Measurements from ENCODE around the gene MSRB2.

Gene MSRB2

GRCh38 chr10:23053036-23053435 is 42.3 kb upstream of the MSRB2 start:
- no peak overlapping the region for H3K9ac ChIP-seq (ENCODE audit: low read length)
- H4K20me1 ChIP-seq (ENCODE audit: insufficient read depth, low read length) = no peaks in the 10 kb centered on the region
- H2AFZ ChIP-seq (ENCODE audit: low read length) = no peak overlapping the region
- no peaks in the 10 kb centered on the region for H3K9me2 ChIP-seq (ENCODE audit: low read depth, low read length)
- no peaks in the 10 kb centered on the region for H3K36me3 ChIP-seq (ENCODE audit: insufficient read depth, low read length)
- no peak overlapping the region for H3K4me2 ChIP-seq (ENCODE audit: low read length)
- peaks cover 3% of the 10 kb centered on the region; the same call in 1 of the 2 replicates for H3K27me3 ChIP-seq (ENCODE audit: insufficient read depth, low read length)
- no peaks in the 10 kb centered on the region for H3F3A ChIP-seq (ENCODE audit: insufficient read depth, low read length)
- H3K4me1 ChIP-seq (ENCODE audit: insufficient read depth, low read length, severe bottlenecking) = no peaks in the 10 kb centered on the region
- H3K79me2 ChIP-seq (ENCODE audit: insufficient read depth, low read length) = no peaks in the 10 kb centered on the region
- H3K27ac ChIP-seq (ENCODE audit: low read depth, low read length, poor library complexity, severe bottlenecking) = no peak overlapping the region
- H3K4me3 ChIP-seq (ENCODE audit: low read depth, low read length, poor library complexity, severe bottlenecking) = no peak overlapping the region
- H3K9me3 ChIP-seq (ENCODE audit: low read length) = no peaks in the 10 kb centered on the region
- TF ChIP-seq EZH2 (IDR thresholded peaks at IDR 0.05; ENCODE audit: borderline replicate concordance, low read length) (no peak), CTCF (IDR thresholded peaks at IDR 0.05; ENCODE audit: low read length) (no peak)

- H2AFZ ChIP-seq (ENCODE audit: low read length) = no peak overlapping the region
- no peaks in the 10 kb centered on the region for H3K79me2 ChIP-seq (ENCODE audit: insufficient read depth, low read length)
- TF ChIP-seq EZH2 (IDR thresholded peaks at IDR 0.05; ENCODE audit: borderline replicate concordance, low read length) (no peak), CTCF (IDR thresholded peaks at IDR 0.05; ENCODE audit: low read length) (no peak)
- no peaks in the 10 kb centered on the region for H3K4me1 ChIP-seq (ENCODE audit: insufficient read depth, low read length, severe bottlenecking)
- no peak overlapping the region for H3K4me3 ChIP-seq (ENCODE audit: low read depth, low read length, poor library complexity, severe bottlenecking)
- no peaks in the 10 kb centered on the region for H3K9me2 ChIP-seq (ENCODE audit: low read depth, low read length)
- no peak overlapping the region for H3K27ac ChIP-seq (ENCODE audit: low read depth, low read length, poor library complexity, severe bottlenecking)
- H3F3A ChIP-seq (ENCODE audit: insufficient read depth, low read length) = no peaks in the 10 kb centered on the region
- H3K36me3 ChIP-seq (ENCODE audit: insufficient read depth, low read length) = no peaks in the 10 kb centered on the region
- no peaks in the 10 kb centered on the region for H4K20me1 ChIP-seq (ENCODE audit: insufficient read depth, low read length)
- H3K9me3 ChIP-seq (ENCODE audit: low read length) = no peaks in the 10 kb centered on the region
- H3K4me2 ChIP-seq (ENCODE audit: low read length) = no peak overlapping the region
- H3K9ac ChIP-seq (ENCODE audit: low read length) = no peak overlapping the region
- peaks cover 3% of the 10 kb centered on the region; the same call in 1 of the 2 replicates for H3K27me3 ChIP-seq (ENCODE audit: insufficient read depth, low read length)
These were observed 39.8 kb upstream of the MSRB2 start for GRCh38 chr10:23055424-23056185.

GRCh38 chr10:23056186-23056579 is 39.2 kb upstream of the MSRB2 start:
- Histone ChIP-seq H3K27ac (ENCODE audit: low read depth, low read length, poor library complexity, severe bottlenecking) (no peak overlapping the region), H3K4me2 (ENCODE audit: low read length) (no peak overlapping the region), H3K4me3 (ENCODE audit: low read depth, low read length, poor library complexity, severe bottlenecking) (no peak overlapping the region), H3K9ac (ENCODE audit: low read length) (no peak overlapping the region), H3K4me1 (ENCODE audit: insufficient read depth, low read length, severe bottlenecking) (no peaks in the 10 kb centered on the region), H2AFZ (ENCODE audit: low read length) (no peak overlapping the region), H3K27me3 (ENCODE audit: insufficient read depth, low read length) (peaks cover 3% of the 10 kb centered on the region; the same call in 1 of the 2 replicates), H3K79me2 (ENCODE audit: insufficient read depth, low read length) (no peaks in the 10 kb centered on the region), H3K9me3 (ENCODE audit: low read length) (no peaks in the 10 kb centered on the region), H4K20me1 (ENCODE audit: insufficient read depth, low read length) (no peaks in the 10 kb centered on the region), H3F3A (ENCODE audit: insufficient read depth, low read length) (no peaks in the 10 kb centered on the region), H3K9me2 (ENCODE audit: low read depth, low read length) (no peaks in the 10 kb centered on the region), H3K36me3 (ENCODE audit: insufficient read depth, low read length) (no peaks in the 10 kb centered on the region)
- TF ChIP-seq CTCF (IDR thresholded peaks at IDR 0.05; ENCODE audit: low read length) = no peak
- TF ChIP-seq EZH2 (IDR thresholded peaks at IDR 0.05; ENCODE audit: borderline replicate concordance, low read length) = no peak

Measured in OCI-LY1 (cell line).